SH-SY5Y (cell line): ENCODE measurements around the gene CELSR1.

Experiments used
- GATA2 ChIP-seq: IDR thresholded peaks from 2 replicates; pipeline ENCODE4 v1.6.1; 2011; ENCODE audit warnings: mild to moderate bottlenecking, low read depth, low read length
- GATA3 ChIP-seq: IDR thresholded peaks from 2 replicates; pipeline ENCODE4 v1.6.1; 2011; ENCODE audit warnings: low read depth, mild to moderate bottlenecking, low read length, moderate library complexity

GRCh38 chr22:46560696-46561295 lies 23.4 kb upstream of the CELSR1 start:
- no peak for TF ChIP-seq GATA2
- TF ChIP-seq GATA3 = no peak
